ENCODE results near the gene LAMA3. TPM values are rescaled to one million over a fixed set of nuclear protein-coding genes. Genes with fewer than 3 reads are reported as not detected.

The LAMA3 gene
- total RNA-seq, 2 donors from 2014 or later: 0.58 to 1.3 TPM

GRCh38 chr18:23758281-23758680 is 69.0 kb downstream of the LAMA3 start:
- Histone ChIP-seq H3K4me3 (ENCODE audit: low read length) (no peak overlapping the region), H3K27ac (ENCODE audit: low read depth, low read length) (no peak overlapping the region), H3K9me3 (ENCODE audit: control insufficient read depth, low read length) (no peaks in the 10 kb centered on the region), H3K9ac (ENCODE audit: extremely low read depth, low read length, poor library complexity, severe bottlenecking) (no peak overlapping the region), H3K4me1 (ENCODE audit: control insufficient read depth, insufficient read depth, low read length) (no peaks in the 10 kb centered on the region), H3K36me3 (ENCODE audit: control insufficient read depth, insufficient read depth, low read length) (no peaks in the 10 kb centered on the region), H3K27me3 (ENCODE audit: control insufficient read depth, insufficient read depth, low read length, poor library complexity, severe bottlenecking) (no peaks in the 10 kb centered on the region)
- no peak overlapping the region for H3K4me3 Mint-ChIP-seq
- H3K27ac Mint-ChIP-seq: no peak overlapping the region
- H3K27me3 Mint-ChIP-seq (ENCODE audit: insufficient read depth): no peaks in the 10 kb centered on the region
- no peaks in the 10 kb centered on the region for H3K36me3 Mint-ChIP-seq (ENCODE audit: low read depth)
- H3K9me3 Mint-ChIP-seq: no peaks in the 10 kb centered on the region
- no peak for TF ChIP-seq CTCF (conservative IDR thresholded peaks at IDR 0.05)
- 85 to 87% methylated on average over 8 to 14 of the region's 14 CpGs for WGBS, 2 experiments (ENCODE audit: insufficient coverage in 1 of 2, insufficient read length in 1 of 2)
- H3K4me1 Mint-ChIP-seq: peaks cover 7% of the 10 kb centered on the region
- no peak for DNase-seq

GRCh38 chr18:23761941-23762340 is 72.7 kb downstream of the LAMA3 start:
- no peaks in the 10 kb centered on the region for H3K27me3 Mint-ChIP-seq (ENCODE audit: insufficient read depth)
- H3K9me3 Mint-ChIP-seq: no peaks in the 10 kb centered on the region
- no peak overlapping the region for H3K4me3 ChIP-seq (ENCODE audit: low read length)
- no peak overlapping the region for H3K27ac Mint-ChIP-seq
- no peak for DNase-seq
- H3K9ac ChIP-seq (ENCODE audit: extremely low read depth, low read length, poor library complexity, severe bottlenecking): no peak overlapping the region
- H3K4me1 ChIP-seq (ENCODE audit: control insufficient read depth, insufficient read depth, low read length): no peaks in the 10 kb centered on the region
- H3K36me3 ChIP-seq (ENCODE audit: control insufficient read depth, insufficient read depth, low read length): no peaks in the 10 kb centered on the region
- TF ChIP-seq CTCF (conservative IDR thresholded peaks at IDR 0.05): no peak
- no peaks in the 10 kb centered on the region for H3K9me3 ChIP-seq (ENCODE audit: control insufficient read depth, low read length)
- no peaks in the 10 kb centered on the region for H3K36me3 Mint-ChIP-seq (ENCODE audit: low read depth)
- H3K27me3 ChIP-seq (ENCODE audit: control insufficient read depth, insufficient read depth, low read length, poor library complexity, severe bottlenecking): no peaks in the 10 kb centered on the region
- WGBS, 2 experiments (ENCODE audit: insufficient coverage in 1 of 2, insufficient read length in 1 of 2): 95 to 100% methylated on average over 3 to 5 of the region's 5 CpGs
- no peak overlapping the region for H3K27ac ChIP-seq (ENCODE audit: low read depth, low read length)
- peaks cover 7% of the 10 kb centered on the region for H3K4me1 Mint-ChIP-seq
- H3K4me3 Mint-ChIP-seq: no peak overlapping the region

- DNase-seq: no peak
- 90 to 95% methylated on average over 2 to 4 of the region's 4 CpGs for WGBS, 2 experiments (ENCODE audit: insufficient coverage in 1 of 2, insufficient read length in 1 of 2)
- peaks cover 5% of the 10 kb centered on the region for H3K9me3 Mint-ChIP-seq
- H3K9ac ChIP-seq (ENCODE audit: extremely low read depth, low read length, poor library complexity, severe bottlenecking): no peak overlapping the region
- H3K36me3 Mint-ChIP-seq (ENCODE audit: low read depth): no peaks in the 10 kb centered on the region
- H3K9me3 ChIP-seq (ENCODE audit: control insufficient read depth, low read length): peaks cover 3% of the 10 kb centered on the region
- no peak overlapping the region for H3K4me3 Mint-ChIP-seq
- no peak overlapping the region for H3K27ac Mint-ChIP-seq
- no peak overlapping the region for H3K27ac ChIP-seq (ENCODE audit: low read depth, low read length)
- no peaks in the 10 kb centered on the region for H3K27me3 Mint-ChIP-seq (ENCODE audit: insufficient read depth)
- TF ChIP-seq CTCF (conservative IDR thresholded peaks at IDR 0.05): no peak
- H3K4me1 Mint-ChIP-seq: no peaks in the 10 kb centered on the region
- H3K27me3 ChIP-seq (ENCODE audit: control insufficient read depth, insufficient read depth, low read length, poor library complexity, severe bottlenecking): no peaks in the 10 kb centered on the region
- H3K4me3 ChIP-seq (ENCODE audit: low read length): no peak overlapping the region
- no peaks in the 10 kb centered on the region for H3K36me3 ChIP-seq (ENCODE audit: control insufficient read depth, insufficient read depth, low read length)
- H3K4me1 ChIP-seq (ENCODE audit: control insufficient read depth, insufficient read depth, low read length): no peaks in the 10 kb centered on the region
Measured at GRCh38 chr18:23763343-23763742, 74.1 kb downstream of the LAMA3 start.

Data from endodermal cell (in vitro differentiated cells).